HG03095 (cell line): ENCODE data around the gene ABHD10.

Experiments
- ATAC-seq: cut with Tn5 transposase; IDR thresholded peaks from one replicate; pipeline ENCODE4 v1.9.1; 2021; ENCODE audit warnings: moderate library complexity; ENCODE audit not compliant: unreplicated experiment

The ABHD10 gene

DNA sequence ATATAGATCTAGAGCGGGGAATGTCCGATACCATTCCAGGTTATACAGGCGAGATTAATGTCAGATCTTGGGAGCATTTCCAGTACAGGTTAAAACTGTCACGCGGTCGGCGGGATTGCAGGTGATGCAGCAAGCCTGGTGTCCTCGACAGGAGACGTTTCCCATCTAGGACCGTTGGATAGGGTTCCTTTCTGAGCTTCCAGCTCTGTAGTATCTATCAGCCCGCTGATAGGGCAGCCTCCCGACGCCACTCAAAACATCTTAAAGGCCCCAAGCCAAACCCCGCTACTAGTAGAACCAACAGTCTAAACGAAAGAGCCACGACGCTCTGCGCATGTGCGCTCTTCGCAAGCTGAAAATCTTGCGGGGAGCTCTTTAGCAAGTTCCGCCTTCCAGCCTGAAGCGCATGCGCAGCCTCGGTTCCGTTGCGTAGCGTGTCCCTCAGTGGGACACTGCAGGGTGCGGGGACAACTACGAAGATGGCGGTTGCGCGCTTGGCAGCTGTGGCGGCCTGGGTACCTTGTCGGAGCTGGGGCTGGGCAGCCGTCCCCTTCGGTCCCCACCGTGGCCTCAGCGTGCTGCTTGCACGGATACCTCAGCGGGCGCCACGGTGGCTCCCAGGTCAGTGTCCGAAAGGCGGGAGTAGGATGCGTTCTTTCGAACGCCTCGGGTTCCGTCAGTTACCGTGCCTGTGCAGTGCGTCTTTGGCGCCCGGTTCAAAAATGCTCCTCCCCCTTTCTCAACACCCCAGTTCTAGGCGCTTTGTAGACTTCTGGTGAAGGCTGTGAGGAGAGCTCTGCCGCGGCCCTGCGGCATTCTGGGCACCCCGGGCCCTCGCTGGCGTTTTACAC is at the start of gene ABHD10:
Gene ABHD10 (plus strand): TSS at position 444 of the 851 bp plus-strand sequence. CDS start 36 bp downstream, at position 480.
- peak; percentile 93 for ATAC-seq

DNA sequence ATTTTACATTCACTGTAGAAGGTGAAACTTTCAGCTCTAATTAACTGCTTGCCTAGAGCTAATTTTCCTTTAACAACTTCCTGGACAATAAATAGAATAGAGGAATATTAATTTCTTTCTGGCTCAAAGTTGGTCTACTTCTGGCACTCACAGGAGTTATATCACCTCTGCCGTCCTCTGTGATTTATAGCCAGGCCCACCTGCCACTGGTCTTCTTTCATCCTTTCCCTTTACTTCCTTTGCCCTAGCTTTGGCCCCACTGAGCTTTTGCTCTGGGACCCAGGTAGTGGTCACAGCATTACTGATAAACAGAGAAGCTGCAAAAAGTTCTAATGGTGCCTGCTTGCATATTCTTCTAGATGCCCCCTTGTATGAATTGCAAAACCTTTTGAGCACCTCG is 49.3 kb upstream of the ABHD10 start:
- ATAC-seq = no peak

DNA sequence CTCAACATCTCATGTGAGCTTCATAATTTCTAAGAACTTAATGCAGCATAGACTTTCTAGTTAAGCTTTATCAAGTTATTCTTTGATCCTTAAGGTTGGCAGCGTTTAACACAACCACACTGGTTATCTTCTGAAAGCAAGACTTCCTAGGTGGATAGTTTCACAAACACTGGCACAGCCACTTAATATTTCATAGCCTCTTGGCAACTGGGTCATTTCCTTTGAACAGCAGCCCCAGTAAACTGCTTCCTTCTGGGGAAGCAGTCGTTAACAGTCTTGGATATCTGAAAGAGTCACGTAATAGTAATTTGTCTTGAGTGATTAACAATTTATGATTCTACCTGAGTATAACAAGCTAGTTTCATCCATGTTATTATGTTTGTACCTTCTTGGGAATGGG is 45.9 kb upstream of the ABHD10 start:
- no peak for ATAC-seq

DNA sequence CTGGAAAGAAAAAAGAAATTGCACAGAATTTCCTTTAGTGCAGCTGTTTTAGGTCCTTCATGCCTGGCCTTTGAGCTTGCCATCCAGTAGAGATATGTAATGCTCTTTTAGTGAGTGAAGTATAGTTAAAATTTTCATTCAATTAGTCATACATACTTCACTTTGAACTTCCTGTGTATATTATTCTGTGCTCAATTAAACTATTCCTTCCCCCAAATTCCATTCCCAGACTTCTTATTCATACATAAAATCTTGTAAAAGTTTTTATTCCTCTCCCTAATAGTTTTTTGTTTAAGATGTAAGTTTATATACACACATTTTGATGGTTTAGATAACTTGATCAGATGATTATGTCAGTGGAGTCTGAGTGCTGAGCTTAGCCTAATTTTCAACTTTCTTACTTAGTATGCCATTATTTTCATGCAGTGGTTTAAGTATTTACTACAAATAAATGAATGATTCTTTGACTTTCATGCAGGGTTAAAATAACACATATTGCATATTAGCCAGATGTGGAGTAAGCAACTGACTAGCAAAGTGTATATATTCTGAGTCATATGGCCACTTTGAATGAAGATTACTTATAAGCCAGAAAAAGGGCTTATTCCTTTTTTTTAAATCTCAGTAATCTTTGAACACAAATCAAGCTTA is 42.5 kb upstream of the ABHD10 start:
- no peak for ATAC-seq

DNA sequence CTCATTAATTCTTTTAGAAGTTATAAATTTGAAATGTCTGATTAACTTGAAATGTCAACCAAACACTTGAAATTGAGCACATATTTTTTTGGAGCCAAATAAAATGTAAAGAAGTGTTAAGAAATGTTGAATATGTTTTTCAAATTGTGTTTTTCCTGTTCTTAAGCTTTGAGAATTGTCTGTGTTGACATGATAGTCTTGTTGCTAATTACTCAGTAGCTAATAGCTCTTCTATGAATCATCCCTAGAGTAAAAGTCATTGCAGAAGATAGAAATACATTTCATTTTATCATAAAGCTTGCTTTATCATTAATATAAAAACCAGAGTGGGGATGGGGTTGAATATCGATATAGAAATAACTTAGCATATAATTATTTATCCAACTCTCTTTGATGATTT is 41.9 kb upstream of the ABHD10 start:
- ATAC-seq = no peak

DNA sequence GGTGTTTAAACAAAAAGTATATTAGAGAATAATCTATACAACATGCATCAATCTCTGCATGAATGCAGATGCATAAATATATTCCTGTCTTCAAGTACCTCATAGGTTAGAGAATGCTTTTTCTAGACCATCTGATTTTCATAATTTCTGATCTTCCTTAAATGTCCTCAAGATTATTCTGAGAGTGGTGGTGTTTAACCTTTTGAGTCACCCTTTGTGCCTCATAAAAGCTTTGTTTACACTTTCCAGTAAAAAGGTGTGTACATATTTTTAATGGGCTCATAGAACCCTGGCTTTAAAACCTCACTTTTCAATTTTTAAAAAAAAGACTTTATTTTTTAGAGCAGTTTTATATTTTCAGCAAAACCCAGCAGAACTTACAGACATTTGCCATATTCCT is 41.0 kb upstream of the ABHD10 start:
- ATAC-seq = no peak

DNA sequence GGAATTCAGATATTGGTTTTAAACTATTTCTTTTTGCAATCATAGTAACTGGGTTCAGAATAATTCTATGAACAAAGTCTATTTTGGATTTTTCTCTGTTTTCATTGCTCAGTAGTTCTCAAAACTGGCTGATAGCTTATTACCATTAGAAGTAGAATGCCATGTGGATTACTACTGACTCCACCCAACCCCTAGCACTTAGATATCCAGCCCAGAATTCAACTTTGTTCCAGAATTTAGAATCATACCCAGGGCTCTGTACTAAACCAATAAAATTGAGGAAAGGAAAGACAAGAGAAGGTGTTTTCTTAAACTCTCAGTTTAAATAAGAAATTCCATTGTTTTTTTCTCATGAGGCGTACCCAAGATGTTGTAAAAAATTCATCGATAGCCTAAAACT is 39.0 kb upstream of the ABHD10 start:
- no peak for ATAC-seq

DNA sequence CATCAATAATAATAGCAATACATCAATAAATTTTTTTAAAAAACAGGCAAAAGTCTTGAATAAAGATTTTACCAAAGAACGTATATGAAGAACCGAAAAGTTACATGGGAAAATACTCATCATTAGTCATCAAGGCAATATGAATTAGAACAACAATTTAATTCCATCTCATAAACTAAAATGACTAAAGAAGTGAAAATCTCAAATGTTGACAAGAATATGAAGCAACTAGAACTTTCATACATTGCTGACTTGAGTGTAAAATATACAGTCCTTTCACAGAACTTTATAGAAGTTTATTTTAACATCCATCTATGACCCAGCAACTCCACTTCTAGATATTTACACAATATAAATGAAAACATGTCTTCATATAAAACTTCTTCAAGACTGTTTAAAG is 35.3 kb upstream of the ABHD10 start:
- ATAC-seq = no peak

DNA sequence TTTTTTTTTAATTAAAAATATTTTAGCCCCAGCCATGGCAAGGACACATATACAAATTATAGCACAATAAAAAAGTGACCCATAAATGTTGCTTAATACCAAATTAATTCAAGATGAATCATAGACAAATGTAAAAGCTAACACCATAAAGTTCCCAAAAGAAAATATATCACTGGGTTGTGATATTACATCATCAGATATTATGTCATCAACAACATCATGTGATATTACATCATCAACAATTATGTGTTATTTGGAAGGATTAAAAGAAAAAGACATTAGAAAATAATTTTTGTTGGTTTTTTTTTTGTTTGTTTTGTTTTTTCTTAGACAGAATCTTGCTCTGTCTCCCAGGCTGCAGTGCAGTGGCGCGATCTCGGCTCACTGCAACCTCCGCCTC is 34.5 kb upstream of the ABHD10 start:
- ATAC-seq = no peak

DNA sequence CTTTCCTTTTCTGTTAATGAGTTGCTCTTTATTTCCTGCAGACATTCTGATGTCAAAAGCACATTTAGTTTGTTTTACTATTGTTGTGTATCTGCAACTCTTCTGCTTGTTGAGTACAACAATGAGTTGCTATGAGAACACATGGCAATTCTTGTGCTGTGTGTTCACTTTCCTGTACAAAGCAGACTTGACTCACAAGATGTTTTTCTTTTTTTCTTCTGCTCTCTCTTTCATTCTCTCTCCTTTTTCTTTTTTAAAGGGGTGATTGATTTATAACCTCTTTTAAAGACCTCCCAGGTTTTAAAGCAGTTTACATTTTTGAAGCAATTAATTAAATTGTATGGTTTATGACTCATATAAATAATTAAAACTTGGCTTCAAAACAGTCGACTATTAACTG is 31.6 kb upstream of the ABHD10 start:
- no peak for ATAC-seq

DNA sequence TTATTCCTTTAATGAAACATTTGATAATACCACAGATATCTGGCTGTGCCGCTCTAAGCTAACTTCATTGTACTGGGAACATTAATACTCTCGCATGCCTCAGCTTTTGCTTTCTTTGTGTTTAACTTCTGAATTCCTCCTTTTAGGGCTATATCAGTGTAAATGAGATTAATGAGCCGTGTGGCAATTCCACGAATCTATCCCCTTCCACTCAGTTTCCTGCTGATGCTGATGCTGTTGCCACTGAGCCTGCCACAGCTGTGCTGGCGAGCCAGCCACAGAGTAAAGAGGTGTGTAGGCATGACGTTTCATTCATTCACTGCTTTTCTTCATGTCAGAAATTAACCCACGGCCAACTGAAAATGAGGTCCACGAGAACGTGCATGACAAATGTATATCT is 30.0 kb upstream of the ABHD10 start:
- no peak for ATAC-seq

DNA sequence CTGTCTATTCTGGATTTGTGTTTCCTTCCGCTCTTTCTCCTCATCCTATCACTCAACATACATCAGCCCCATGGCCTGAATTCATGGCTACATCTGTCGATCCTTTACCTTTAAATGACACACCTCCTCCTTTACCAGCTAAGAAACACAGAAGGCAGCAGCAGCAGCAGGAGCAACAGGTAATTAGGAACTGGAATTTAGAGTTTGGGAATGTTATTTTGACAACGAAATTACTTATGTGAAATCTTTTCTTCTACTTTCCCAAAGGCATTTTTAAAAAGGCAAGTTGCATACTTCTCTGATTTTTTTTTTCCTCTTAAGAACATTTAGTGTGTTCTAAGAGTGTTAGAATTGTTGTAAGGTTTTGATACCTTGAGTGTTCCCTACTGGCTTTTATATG is 29.1 kb upstream of the ABHD10 start:
- no peak for ATAC-seq

DNA sequence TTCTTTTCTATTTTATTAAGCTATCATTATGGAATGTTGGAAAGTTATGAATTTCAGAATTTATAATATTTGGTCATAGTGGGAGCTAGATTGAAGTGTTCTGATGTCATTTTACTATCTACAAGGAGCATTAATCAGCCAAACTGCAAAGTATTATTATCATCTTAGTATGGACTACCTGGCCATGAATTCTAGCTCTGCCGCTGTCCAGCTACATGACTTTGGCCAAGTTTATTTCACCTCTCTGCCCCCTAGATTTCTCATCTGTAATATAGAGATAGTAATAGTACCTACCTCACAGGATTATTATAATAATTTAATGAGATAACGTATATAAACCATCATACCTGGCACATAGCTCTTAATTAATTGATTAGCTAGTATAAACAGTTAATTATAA is 27.8 kb upstream of the ABHD10 start:
- ATAC-seq = no peak

DNA sequence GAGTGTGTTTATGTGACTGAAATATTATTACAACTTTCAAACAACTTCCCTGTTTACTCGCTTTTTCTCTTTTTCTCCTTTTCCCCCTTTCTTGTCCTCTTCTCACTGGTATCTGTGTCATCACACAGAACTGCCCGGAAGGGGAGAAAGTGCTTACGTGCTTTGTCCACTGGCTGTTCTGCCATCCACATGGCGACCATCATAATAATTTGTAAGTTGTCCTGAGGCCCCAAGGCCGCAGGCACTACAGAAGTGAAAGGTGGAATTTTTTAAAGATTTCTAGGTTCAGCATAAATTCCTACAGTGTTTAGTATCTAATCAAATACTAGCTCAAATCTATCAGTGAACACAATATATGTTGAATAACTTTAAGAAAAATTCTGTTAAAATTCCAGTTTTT is 26.7 kb upstream of the ABHD10 start:
- no peak for ATAC-seq

DNA sequence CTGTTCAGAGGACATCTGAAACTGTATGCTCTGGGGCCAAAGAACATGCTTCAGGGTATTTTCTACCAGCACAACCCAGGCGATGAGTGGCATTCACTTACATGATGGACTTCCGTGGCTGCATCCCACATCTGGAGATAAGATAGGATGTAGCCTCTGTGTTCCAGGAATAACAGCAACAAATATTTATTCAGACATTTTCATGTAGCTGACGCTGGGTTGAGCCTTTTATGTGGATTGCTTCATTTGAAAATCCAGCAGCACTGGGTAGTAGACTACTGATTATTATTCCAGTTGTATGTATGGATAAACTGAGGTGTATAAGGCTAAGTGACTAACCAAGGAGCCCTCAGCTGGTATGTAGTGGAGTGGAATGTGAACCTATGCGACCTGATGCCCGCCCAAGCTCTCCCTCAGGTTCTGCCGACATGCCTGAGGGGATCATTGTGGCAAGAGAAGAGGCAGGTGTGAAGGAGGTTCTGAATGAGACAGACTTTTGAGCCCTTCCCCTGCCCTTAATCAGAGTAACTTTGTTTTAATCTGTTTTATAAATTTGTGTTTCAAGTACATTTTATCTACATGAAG is 25.9 kb upstream of the ABHD10 start:
- ATAC-seq = no peak

DNA sequence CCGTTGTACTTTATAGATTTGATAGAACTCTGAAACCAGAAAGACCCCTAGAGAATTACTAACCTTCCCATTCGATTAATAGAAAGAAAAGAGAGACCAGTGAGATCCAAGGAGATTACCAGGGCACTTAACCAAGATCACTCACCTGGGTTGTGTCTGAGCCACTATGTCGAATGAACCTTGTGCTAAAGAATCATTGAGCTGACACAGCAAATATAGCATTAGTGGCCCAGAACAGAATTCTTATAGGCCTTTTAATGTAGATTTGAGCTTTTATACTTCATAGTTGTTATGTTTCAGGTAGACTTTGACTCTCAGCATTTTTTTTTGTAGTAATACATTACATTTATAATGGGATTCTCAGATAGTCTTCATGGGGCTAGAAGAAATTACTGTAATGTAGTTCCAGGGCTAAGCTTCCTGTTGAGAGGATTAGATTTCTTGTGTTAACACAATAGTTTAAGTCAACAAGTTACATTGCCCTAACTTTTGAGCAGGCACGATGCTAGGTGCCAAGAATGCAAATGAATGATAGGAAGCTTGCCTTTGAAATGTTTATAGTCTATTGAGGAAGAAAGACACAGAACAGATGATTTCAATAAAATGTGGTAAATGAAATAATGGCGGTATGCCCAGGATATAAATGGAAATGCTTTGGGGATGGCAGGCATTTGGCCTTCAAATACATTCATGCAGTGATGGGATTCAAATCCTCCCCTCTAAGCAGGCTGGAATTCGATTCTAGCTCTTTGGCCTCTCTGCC is 24.4 kb upstream of the ABHD10 start:
- ATAC-seq = no peak

DNA sequence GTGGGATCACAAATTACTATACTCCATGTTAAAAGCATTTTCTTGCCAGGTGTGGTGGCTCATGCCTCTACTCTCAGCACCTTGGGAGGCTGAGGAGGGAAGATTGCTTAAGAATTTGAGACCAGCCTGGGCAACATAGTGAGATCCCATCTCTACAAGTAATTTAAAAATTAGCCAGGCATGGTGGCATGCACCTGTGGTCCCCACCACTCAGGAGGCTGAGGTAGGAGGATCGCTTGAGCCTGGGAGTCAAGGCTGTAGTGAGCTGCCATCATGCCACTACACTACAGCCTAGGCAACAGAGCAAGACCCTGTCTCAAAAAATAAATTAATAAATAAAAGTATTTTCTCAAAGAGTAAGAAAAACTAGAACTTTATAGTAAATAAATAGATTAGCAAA is 22.9 kb upstream of the ABHD10 start:
- no peak for ATAC-seq

DNA sequence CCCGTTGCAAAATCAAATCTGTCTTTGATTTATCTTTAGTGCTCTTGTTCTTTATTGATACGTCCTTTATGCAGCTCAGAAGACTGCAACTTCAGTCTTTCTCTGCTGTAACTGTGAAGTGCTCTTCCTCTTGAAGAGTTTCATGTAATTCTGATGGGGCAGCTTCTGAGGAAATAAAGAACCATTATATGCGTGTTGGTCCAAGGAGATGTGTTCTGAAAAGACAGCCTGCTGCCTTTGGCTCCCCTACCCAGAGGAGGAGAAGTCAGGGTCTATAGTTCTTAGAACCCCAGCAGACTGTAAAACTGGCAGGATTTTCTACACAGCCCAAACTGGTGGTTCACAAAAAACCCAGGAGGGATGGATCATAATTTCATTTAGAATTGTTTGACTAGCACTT is 22.4 kb upstream of the ABHD10 start:
- ATAC-seq = no peak

DNA sequence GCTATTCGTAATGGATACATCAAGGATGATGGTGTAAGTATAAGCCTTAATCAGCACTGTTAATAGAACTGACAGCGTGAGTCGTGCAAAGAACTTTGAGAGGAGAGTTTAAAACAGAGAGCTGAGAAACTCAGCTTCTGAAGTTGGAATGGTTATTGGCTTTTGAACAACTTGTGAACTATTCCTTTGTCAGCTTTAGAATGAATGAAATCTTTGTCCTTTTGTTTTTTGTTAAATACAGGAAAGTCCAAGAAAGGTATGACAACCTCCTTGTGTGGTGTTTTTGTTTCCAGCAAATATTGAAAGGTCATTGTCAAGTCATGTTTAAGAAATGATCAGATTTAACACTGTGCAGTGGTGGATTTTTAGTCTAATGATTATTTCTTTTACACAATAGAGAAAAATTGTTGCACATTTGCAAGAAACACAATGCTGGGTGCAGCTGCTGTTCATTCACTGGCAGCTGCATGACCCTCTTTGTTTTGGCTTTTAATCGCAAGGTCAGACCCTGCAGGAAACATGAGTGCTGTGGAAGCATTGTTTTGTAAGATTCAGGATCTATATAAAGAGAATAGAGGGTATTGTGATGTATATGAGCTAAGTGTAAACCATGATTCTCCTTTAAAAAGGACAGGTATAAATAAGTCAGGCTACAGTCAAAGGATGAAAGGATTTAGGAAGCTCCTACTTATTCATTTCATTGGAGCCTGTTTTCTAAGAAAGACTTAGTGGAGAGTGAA is 21.7 kb upstream of the ABHD10 start:
- no peak for ATAC-seq

DNA sequence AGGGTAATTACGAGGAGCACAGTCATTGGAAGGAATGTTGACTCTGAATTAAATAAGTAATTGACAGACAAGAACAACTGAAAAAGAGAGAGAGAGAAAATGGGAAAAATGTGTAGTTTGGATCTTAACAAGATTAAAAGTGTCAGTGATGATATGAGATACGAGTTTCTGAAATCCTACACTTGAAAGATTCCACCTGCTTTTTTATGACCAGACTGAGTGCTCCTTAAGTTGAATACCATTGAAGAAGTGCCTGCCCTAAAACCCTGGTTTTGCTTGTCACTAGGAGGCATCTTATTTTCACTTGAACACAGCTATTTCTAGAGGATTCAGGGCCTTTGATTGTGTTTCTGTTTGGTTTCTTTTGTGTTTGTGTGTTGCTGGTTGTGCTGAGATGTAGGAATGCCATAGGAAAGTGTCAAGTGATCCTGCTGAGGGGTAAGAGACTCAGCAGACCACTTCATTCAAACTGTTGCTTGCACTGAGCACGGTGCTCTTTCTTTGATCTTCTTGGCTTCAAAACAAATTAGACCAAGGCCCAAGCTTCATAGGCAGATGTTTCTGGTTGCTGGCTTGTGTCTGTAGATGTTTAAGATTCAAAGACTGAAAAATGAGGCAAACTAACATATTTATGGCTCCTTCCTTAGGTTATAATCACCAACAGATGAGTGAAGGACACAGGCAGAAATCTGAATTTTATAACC is 17.2 kb upstream of the ABHD10 start:
- ATAC-seq = no peak
